Smooth muscle cell of the brain vasculature (primary cell): ENCODE results near the gene UBFD1.
"Not testable (repeated sequence)": the region's sequence is repeated elsewhere in the genome, so short reads cannot be mapped to it uniquely, and the experiment has no call there.

Source experiments
- DNase-seq: peaks from one replicate; pipeline ENCODE4 v3.0.0-alpha.2; 2012; ENCODE audit warnings: low read depth, low spot score

The UBFD1 gene

DNA sequence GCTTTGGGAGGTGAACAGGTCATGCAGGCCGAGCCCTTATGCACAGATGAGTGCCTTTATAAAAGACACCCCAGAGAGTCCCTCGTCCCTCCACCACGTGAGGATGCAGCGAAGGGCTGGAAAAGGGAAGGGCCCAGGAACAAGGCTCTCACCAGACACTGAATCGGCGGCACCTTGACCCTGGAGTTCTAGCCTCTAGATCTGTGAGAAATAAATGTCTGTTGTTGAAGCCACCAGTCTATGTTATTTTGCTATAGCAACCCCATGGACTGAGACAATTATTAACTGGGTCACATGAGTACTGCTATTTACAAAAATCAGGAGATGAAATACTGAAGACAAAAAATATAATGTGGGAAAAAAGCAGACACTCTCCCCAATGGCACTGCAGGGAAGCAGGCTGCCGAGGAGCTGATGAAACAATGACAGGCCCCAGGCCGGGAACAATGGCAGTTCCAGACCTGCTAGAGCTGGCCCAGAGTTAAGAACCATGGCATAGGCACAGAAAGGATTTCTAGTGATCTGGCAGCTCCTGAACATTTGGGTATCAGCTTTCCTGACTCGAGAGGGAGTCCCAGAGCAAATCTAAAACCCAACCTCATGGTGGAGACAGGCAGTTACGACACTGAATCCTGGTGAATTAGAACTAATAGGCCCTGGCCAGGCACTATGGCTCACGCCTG lies 29.4 kb upstream of the UBFD1 start:
- no peak for DNase-seq

DNA sequence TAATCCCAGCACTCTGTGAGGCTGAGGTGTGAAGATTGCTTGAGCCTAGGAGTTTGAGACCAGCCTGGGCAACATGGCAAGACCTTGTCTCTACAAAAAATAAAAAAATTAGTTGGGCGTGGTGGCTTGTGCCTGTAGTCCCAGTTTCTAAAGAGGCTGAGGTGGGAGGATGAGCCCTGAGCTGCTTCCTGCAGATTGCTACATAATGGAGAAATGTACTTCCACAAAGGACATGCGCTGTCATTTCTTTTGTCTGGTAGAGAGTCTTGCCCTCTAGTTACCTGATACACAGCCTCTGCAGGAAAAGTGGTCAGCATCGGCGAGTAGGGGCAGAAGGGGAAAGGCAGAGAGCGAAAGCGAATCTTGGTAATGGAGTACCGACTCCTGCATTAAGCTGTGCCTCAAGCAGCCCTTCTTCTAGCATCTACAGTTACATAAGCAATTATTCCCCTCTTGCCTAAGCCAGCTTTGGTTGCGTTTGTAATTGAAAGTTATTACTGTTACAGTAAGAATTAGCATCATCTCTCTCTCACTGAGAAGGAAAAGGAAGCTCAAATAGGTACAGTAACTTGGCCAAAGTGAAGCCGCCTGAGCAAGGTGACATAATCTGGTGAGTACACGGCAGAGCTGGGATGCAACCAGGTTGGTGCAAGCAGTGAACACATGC lies 28.8 kb upstream of the UBFD1 start:
- no peak for DNase-seq

DNA sequence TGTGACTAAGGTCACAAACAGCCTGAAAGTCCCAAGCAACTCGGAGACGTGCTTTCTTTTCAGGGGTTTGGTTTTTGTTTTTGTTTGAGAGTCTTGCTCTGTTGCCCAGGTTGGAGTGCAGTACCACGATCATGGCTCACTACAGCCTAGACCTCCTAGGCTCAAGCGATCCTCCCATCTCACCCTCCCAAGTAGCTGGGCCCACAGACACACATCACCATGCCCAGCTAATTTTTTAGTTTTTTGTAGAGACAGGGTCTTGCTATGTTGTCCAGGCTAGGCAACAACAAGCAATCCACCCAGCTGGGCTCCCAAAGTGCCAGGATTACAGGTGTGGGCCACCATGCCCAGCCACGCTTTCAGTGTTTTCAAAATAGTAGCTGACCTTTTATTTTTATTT lies 27.5 kb upstream of the UBFD1 start:
- no peak for DNase-seq

DNA sequence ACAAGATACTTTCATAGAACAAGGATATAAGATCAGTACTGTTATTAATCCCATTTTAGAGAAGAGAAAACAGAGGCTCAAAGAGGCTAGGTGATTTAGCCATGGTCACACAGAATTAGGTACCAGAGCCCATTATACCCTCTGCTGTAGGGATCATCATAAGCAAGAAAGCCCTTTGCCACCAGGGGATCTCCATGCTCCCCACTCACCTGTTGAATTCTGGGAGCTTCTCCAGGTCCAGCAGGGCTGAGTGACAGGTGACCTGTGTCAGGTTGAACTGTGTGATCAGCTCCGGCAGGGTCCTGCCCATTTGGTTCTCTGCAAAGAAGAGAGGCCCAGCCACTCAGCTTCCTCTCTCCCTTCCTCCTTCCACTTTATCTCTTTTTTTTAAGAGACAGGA lies 25.1 kb upstream of the UBFD1 start:
- DNase-seq = no peak

DNA sequence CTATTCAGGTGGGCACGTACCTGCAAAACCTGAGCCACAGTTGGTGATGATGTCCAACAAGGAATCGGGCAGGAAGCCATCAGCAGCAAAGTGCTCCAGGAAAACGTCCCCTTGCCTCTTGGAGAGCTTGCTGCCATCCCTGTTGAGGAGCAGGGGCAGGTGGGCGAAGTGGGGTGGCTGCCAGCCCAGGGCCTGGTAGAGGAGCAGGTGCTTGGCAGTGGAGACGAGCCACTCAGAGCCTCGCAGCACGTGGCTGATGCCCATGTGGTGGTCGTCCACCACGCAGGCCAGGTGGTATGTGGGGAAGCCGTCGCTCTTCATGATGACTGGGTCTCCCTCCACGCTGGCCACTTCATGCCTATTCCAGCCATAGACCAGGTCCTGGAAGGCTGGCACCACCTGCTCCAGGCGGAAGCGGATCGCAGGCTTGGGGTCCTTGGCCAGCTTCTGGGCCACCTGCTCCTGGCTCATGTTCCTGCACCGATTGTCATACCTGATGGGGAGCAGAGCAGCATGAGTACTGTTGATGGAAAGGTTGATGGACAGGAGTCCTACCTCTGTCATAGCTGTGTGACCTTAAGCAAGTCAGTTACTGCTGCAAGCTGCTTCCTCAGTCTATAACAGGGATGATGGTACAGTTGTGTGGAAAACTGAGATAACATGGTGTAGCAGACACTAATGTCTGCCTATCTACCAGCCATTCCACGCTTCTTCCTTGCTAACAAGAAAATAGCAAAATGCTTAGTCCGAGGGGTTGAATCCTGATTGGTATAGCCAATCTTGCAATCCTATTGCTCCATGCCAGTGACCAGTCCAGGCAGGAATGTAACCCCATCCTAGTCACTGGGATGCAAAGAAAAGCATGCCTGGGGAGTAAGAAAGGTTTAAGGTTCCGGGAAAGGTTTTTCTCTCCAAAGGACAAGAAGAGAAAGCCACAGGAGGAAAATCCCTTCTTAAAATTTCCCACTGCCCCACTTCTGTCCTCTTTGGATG lies 22.4 kb upstream of the UBFD1 start:
- DNase-seq = no peak

DNA sequence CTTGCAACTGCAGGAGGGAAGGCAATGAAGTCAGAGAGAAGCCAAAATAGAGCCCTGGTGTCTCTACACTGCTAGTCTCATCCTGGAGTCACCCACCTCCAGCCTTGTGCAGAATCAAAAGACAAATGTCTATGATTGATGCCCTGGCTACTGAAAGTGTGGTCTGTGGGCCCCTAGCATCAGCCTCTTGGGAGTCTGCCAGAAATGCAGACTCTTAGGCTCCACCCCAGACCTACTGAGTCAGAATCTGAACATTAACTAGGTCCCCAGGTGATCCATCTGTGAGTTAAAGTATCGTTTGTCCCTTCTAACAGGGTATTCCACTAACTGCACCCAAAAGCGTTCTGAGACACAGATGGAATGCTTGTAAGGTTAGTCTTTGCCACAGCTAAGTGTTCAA lies 21.6 kb upstream of the UBFD1 start:
- DNase-seq = no peak

DNA sequence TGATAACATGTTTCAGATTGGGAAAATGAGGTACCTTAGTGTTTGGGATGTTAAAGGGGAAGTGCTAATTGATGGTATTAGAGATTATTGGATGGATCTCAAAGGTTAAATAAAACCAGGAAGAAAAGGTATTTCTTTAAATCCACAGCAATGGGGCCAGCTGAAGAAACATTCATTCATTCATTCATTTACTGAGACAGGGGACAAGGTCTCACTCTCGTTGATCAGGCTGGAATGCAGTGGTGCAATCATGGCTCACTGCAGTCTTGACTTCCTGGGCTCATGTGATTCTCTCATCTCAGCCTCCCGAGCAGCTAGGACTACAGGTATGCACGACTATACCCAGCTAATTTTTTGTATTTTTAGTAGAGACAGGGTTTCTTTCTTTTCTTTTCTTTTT lies 20.1 kb upstream of the UBFD1 start:
- no peak for DNase-seq

DNA sequence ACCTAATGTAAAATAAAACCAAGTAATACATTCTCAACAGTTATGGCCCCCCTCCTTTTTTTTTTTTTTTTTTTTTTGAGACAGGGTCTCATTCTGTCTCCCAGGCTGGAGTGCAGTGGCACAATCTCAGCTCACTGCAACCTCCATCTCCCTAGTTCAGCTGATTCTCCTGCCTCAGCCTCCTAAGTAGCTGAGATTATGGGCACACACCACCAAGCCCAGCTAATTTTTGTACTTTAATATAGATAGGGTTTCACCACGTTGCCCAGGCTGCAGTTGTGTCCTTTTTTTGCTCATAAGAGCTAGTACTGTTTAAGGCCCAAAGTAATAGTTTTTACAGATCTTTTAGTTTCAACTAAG lies 18.6 kb upstream of the UBFD1 start:
- no peak for DNase-seq

DNA sequence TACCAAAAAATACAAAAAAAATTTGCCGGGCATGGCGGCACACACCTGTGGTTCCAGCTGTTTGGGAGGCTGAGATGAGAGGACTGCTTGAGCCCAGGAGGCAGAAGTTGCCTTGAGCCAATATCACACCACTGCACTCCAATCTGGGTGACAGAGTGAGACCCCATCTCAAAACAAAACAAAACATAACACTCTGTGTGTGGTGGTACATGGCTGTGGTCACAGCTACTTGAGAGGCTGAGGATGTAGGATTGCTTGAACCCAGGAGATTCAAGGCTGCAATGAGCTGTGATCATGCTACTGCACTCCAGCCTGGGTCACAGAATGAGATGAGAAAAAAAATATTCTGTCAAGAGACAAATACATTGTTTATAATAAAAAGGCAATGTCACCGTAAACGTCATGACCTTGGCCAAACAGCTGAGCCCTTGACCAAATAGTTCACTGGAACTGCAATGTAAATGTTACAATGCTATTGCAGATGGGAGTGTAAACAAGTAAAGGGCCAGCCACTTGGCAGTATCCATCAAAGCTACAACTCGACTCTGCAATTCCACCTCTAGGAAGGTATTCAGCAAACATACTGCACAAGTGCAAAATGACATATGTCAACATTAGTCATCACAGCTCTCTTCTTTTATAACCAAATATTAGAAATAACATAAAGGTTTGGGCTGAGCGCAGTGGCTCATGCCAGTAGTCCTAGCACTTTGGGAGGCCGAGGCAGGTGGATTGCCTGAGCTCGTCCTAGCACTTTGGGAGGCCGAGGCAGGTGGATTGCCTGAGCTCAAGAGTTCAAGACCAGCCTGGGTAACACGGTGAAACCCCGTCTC lies 17.3 kb upstream of the UBFD1 start:
- DNase-seq = no peak

DNA sequence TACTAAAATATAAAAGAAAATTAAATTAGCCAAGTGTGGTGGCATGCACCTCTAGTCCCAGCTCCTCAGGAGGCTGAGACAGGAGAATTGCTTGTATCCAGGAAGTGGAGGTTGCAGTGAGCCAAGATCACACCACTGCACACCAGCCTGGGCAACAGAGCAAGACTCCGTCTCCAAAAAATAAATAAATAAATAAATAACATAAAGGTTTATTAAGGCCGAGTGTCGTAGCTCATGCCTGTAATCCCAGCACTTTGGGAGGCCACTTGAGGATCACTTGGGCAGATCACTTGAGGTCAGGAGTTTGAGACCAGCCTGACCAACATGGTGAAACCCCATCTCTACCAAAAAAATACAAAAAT lies 16.7 kb upstream of the UBFD1 start:
- DNase-seq = not testable (repeated sequence)

DNA sequence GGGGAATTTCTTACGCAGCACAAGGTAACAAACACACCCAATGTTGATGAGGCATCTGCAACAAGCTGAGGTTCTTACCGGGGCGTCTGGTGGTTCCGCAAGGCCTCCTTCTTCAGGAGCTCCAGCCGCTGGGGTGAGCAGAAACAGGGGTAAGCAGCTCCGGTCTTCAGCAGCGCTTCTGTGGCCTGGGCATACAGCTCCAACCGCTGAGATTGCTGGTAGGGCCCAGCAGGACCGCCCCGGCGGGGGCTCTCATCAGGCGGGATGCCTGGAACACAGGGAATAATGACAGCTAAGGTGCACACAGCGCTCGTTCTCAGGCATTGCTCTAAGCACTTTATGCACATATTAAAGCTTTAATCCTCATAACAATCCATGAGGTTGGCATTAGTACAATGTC lies 13.1 kb upstream of the UBFD1 start:
- DNase-seq = no peak

DNA sequence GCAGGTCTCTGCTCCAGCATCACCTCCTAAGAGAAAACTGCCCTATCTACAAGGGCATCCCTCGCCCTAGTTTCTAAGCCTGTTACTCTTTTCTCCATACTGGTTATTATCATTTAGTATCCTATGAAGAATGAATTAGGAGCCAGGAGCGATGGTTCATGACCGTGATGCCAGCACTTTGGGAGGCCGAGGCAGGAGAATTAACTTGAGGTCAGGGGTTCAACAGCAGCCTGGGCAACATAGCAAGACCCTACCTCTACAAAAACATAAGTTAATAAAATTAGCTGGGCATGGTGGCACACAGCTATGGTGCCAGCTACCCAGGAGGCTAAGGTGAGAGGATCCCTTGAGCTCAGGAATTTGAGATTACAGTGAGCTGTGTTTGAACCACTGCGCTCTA lies 7.6 kb upstream of the UBFD1 start:
- no peak for DNase-seq

DNA sequence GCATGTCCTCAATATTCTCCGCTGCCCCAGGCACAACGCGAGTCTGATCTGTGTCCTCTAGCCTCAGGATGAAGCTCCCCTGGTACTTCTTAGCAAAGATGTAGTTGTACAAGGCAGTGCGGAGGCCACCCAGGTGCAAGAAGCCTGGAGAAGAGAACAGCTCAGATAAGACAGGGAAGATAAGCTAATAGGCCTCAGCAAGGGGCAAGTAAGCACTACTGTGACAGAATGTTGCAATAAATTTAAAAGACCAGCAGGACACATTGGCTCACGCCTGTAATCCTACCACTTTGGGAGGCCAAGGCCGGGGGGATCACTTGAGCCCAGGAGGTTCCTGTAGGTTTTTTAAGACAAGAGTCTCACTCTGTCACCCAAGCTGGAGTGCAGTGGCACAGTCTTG lies 5.4 kb upstream of the UBFD1 start:
- DNase-seq = no peak

DNA sequence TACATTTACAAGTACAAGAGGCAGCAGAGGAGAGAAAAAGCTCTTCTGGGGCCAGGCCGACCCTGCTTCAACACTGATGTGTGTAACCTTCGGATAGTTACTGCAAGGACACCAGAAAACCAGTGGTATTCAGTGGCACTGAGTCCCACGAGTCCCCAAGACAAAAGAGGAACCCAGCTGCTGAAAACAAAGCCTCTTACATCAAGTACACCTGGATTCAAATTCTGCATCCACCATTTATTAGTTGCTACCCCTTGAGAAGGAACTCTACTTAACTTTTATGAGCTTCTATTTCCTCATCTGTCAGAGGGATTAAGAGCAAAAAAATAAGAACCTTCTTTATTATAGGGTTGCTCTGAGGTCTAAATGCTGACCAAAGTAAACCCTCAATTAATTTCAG lies 3.0 kb upstream of the UBFD1 start:
- no peak for DNase-seq

DNA sequence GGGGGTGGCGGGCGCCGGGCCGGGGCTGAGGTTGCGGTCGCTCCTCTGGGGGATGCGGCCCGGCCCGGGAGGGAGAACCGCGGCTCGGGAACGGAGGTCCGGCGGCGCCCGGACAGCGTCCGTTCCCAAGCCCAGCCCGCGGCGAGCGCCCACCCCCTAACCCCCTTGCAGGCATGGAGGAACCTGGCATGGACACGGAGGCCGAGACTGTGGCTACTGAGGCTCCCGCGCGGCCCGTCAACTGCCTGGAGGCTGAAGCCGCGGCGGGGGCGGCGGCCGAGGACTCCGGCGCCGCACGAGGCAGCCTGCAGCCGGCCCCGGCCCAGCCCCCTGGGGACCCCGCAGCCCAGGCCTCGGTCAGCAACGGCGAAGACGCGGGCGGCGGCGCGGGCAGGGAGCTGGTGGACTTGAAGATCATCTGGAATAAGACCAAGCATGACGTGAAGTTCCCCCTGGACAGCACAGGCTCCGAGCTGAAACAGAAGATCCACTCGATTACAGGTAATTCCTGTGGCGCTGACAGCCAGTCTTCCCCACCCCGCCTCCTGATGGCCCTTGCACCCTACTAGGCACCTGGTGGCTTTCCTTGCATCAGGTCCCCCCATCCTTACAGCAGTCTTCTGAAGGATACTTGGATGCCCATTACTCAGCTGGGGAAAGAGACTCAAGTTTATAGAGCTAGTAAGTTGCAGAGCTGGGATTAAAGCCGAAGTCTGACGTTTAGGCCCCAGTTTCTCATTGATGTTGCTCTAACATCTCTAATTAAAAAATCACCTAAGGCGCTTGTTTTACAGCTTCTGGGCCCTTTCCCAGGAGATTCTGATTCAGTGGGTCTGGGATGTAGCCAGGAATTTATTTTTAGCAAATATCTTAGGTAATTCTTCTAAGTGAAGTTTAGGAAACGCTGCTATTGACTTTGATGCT lies 514 bp downstream of the UBFD1 start:
- DNase-seq = no peak

DNA sequence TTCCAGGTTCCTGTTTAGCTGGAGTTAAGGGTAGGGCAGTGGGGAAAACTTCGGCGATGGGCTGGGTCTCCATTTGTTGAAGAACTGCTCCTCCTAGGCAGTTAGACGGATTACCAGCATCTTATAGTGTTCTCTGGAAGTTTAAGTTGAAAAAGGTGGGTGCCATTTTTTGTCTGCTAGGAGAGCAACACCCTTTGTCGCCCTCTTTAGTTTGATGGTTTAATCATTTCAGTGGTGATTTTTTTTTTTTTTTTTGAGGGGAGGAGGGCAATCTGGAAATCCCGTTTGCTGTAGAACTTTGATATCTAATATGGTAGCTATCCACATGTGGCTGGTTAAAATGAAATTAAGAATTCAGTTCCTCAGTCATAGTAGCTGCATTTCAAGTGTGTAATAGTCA lies 4.1 kb downstream of the UBFD1 start:
- no peak for DNase-seq

DNA sequence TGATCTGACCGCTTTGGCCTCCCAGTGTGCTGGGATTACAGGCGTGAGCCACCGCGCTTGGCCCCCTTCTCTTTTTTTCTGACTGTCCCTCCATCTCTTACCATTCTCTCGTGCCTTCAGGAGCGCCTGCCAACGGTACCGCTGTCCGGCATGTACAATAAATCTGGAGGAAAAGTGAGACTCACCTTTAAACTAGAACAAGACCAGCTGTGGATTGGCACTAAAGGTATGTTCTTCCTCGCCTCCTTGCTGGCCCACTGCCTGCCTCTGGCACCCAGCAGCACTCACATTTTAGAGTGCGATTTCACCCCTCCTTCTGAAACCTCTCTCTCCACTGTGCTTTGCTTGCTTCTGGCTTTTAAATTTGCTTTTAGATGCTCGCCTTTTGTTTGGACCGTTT lies 5.0 kb downstream of the UBFD1 start:
- DNase-seq = no peak

DNA sequence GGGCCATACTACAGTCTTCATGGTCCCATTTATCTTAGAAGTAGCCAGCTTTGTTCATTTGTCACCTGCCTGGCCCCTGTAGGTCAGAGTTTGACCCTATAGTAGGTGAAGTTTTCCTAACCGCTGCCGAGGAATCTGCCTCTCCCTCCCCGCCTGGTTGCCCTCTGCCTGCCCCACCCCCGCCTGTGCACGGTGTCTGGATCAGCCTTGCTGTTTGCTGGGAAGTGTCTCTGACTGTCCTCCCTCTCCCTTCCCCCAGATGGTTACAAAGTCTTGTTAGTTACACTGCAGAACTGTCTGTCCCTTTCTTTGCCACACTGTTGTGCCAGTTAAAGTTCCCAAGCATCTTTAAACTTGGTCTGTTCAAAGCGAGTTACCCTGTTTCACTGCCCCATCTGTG lies 5.7 kb downstream of the UBFD1 start:
- no peak for DNase-seq

DNA sequence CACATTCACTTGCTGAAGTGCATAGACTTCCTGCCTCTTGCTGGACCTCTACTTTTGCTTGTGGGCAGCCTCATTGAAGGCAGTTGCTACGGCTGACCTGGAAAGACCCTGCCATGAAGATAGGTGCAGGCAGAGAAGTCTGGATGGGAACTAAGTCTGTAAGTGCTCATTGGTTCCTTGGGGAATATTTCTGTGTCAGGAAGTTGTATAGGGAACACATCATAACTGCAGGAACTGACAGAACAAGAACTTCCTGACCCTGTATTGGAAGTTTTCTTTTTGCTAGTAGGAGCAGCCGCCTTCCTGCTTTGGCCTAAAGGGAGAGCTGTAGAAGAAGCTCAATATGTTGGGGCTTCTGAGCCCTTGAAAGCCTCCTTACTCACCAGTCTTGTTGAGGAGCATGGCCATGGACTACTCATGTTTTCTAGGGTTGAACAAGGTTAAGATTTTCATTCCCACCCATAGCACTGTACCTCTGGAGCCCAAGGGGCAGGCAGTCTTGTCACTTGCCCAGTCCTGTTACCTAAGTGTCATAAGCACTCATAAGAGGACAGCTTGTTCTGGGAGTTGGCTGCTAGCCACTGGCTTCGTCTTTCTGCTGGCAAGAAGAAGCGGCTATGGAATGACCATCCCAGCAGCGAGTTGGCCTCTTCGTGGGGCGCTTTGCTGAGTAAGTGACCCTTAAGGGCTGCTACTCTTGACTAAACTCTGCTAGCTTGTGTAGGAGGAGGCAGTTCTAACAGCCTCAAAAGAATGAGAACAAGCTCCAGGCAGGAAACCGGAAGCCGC lies 7.2 kb downstream of the UBFD1 start:
- no peak for DNase-seq

DNA sequence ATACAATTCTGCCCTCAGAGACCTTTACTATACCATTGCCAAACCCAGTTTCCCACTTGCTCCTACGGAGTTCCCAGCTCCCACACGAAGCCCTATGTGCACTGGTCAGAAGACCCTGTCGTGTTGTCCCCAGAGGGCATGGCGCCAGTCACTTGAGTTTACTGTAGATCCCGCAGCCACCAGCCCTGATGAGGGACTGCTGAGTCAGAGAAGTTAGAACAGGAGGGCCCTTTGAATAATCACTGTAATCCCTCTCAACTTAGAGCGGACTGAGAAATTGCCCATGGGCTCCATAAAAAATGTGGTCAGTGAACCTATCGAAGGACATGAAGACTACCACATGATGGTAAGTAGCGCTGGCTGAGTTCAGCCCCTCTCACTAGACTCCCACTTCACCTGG lies 9.2 kb downstream of the UBFD1 start:
- no peak for DNase-seq
